B cell (primary cell): ENCODE measurements around the gene PTPRO. TPM values are rescaled to one million over a fixed set of nuclear protein-coding genes. Genes with fewer than 3 reads are reported as not detected.
A peak's percentile ranks its signal among the peaks of the same experiment; 100 is the strongest.

Experiments used
- ATAC-seq: fragments of 200-7000 bp; cut with Tn5 transposase; one replicate; pipeline ENCODE4 v1.10.0; 2021; ENCODE audit warnings: low read depth, mild to moderate bottlenecking, moderate number of reproducible peaks, moderate library complexity
- CTCF ChIA-PET: fragments of 350-600 bp; sonication (Branson Sonifier 250); formaldehyde crosslinking; loops from one replicate; lab custom pipeline; 2021; ENCODE audit warnings: antibody characterized with exemption, inconsistent platforms; lab: Charles Lee
- POLR2A ChIA-PET: fragments of 350-600 bp; sonication (Branson Sonifier 250); formaldehyde crosslinking; loops from one replicate; lab custom pipeline; 2021; ENCODE audit warnings: antibody characterized with exemption; lab: Charles Lee
- DNase-seq: peaks from one replicate; pipeline ENCODE4 v3.0.0; 2013
- H2AFZ ChIP-seq: 2 replicates; pipeline ENCODE4 v1.6.1; 2012; ENCODE audit warnings: mild to moderate bottlenecking, low read depth, low read length; ENCODE audit not compliant: insufficient read depth, poor library complexity, severe bottlenecking
- H3K27ac ChIP-seq, 2 donors: 1 replicate in 1 of 2; 2 replicates in 1 of 2; pipeline ENCODE4 v1.5.1; 2012 to 2013; ENCODE audit warnings: low read length in 2 of 2, mild to moderate bottlenecking in 2 of 2, moderate library complexity in 1 of 2
- H3K27me3 ChIP-seq, 4 experiments: fragments of 200-600 bp in 1 of 4; sonication (generic) in 1 of 4; replicated peaks in 1 of 4; 1 replicate in 2 of 4; 2 replicates in 2 of 4; pipeline versions ENCODE4 v1.6.1 to v1.7.0; 2013 to 2016; ENCODE audit warnings: low read length in 3 of 4, mild to moderate bottlenecking in 2 of 4, mixed read lengths in 1 of 4, moderate library complexity in 1 of 4; ENCODE audit not compliant: insufficient read depth in 4 of 4, control insufficient read depth in 3 of 4; ENCODE audit errors: control extremely low read depth in 1 of 4
- H3K36me3 ChIP-seq, 2 experiments: replicated peaks in 1 of 2; 1 replicate in 1 of 2; 2 replicates in 1 of 2; pipeline versions ENCODE4 v1.6.1 to v1.7.1; 2013; ENCODE audit warnings: low read length in 1 of 2; ENCODE audit not compliant: insufficient read depth in 2 of 2, control insufficient read depth in 1 of 2; ENCODE audit errors: control extremely low read depth in 1 of 2, extremely low read depth in 1 of 2
- H3K4me1 ChIP-seq, 2 donors: fragments of 200-600 bp in 1 of 2; sonication (generic) in 1 of 2; 1 replicate in 1 of 2; 2 replicates in 1 of 2; pipeline versions ENCODE4 v1.5.1 to v1.6.1; 2013 to 2017; ENCODE audit warnings: low read length in 2 of 2; ENCODE audit not compliant: control insufficient read depth in 2 of 2, insufficient read depth in 2 of 2
- H3K4me2 ChIP-seq: replicated peaks from 2 replicates; pipeline ENCODE3; 2012; ENCODE audit warnings: mild to moderate bottlenecking, low read depth, low read length; ENCODE audit not compliant: poor library complexity, severe bottlenecking
- H3K4me3 ChIP-seq, 5 experiments: fragments of 200-600 bp in 1 of 5; sonication (generic) in 1 of 5; 1 replicate in 3 of 5; 2 replicates in 2 of 5; pipeline versions ENCODE4 v1.5.1 to v1.7.0; 2011 to 2016; ENCODE audit warnings: low read length in 4 of 5, mild to moderate bottlenecking in 4 of 5, low read depth in 2 of 5, control low read depth in 1 of 5, moderate library complexity in 1 of 5; ENCODE audit not compliant: insufficient read depth in 1 of 5; ENCODE audit errors: control extremely low read depth in 1 of 5, extremely low read depth in 1 of 5
- H3K79me2 ChIP-seq: fragments of 200-600 bp; sonication (generic); one replicate; pipeline ENCODE4 v1.6.0; 2016; ENCODE audit warnings: low read length; ENCODE audit not compliant: control insufficient read depth, insufficient read depth
- H3K9ac ChIP-seq: fragments of 200-600 bp; sonication (generic); 2 replicates; pipeline ENCODE4 v1.6.1; 2017; ENCODE audit warnings: mild to moderate bottlenecking, low read length, moderate library complexity
- H3K9me3 ChIP-seq, 3 donors: one replicate each; pipeline versions ENCODE4 v1.6.1 to v1.7.1; 2013; ENCODE audit warnings: low read length in 2 of 3; ENCODE audit not compliant: control insufficient read depth in 2 of 3, insufficient read depth in 1 of 3; ENCODE audit errors: control extremely low read depth in 1 of 3
- H4K20me1 ChIP-seq: 2 replicates; pipeline ENCODE4 v1.6.0; 2012; ENCODE audit warnings: mild to moderate bottlenecking, low read length; ENCODE audit not compliant: insufficient read depth, control insufficient read depth, poor library complexity, severe bottlenecking
- H3K27ac Mint-ChIP-seq: one replicate; pipeline ENCODE4 v1.8.0; 2021; ENCODE audit warnings: mixed read lengths
- H3K27me3 Mint-ChIP-seq: one replicate; pipeline ENCODE4 v1.8.0; 2021; ENCODE audit warnings: mixed read lengths
- H3K4me1 Mint-ChIP-seq: one replicate; pipeline ENCODE4 v1.8.0; 2021; ENCODE audit warnings: mixed read lengths
- H3K4me3 Mint-ChIP-seq: one replicate; pipeline ENCODE4 v1.8.0; 2021; ENCODE audit warnings: mixed read lengths
- H3K9me3 Mint-ChIP-seq: one replicate; pipeline ENCODE4 v1.8.0; 2022; ENCODE audit warnings: mixed read lengths; ENCODE audit not compliant: insufficient read depth
- EZH2 ChIP-seq: IDR thresholded peaks from 2 replicates; pipeline ENCODE4 v1.6.1; 2012; ENCODE audit warnings: borderline replicate concordance, low read depth, mild to moderate bottlenecking, moderate library complexity, low read length; ENCODE audit not compliant: insufficient read depth, poor library complexity, severe bottlenecking
- WGBS: methylation state at CpG from one replicate; pipeline ENCODE4 v1.1.5; 2013; ENCODE audit warnings: missing lambda C conversion rate; ENCODE audit not compliant: insufficient coverage; 5-methylcytosine and 5-hydroxymethylcytosine counted together
- intact Hi-C: fragments of 100-400 bp; cut with micrococcal nuclease; formaldehyde crosslinking; loops from one replicate; pipeline ENCODE4 v1.10.0; 2022
- polyA plus RNA-seq: library from polyadenylated mRNA; depleted of rRNA; stranded (reverse); fragments of >200 nt; gene quantifications from 2 replicates; pipeline ENCODE4 v1.2.3, GENCODE V29; 2012
- total RNA-seq, 2 donors: library from RNA; stranded (reverse); fragments of 120-200 nt in 1 of 2; gene quantifications; 1 replicate in 1 of 2; 2 replicates in 1 of 2; pipeline versions ENCODE4 v1.2.3 to v1.2.4, GENCODE V29; 2013 to 2022
- TF ChIP-seq, protein P1 (sequence below): fragments of 200-600 bp; IDR thresholded peaks from one replicate; pipeline ENCODE4 v1.8.0; 2022; ENCODE audit warnings: antibody characterized with exemption, mild to moderate bottlenecking

PTPRO gene
- total and polyA plus RNA-seq, 2 donors (not counting 1 experiment from before 2014, with no cell fraction given): 23.1 to 23.6 TPM

- no peaks in the 10 kb centered on the region for H3K27me3 Mint-ChIP-seq
- peaks cover 17% of the 10 kb centered on the region for H3K79me2 ChIP-seq
- ATAC-seq: no peak
- DNase-seq: no peak
- H3K27me3 ChIP-seq: no peaks in the 10 kb centered on the region
- H3K4me1 ChIP-seq: peaks cover 23 to 32% of the 10 kb centered on the region in 2 donors
- H2AFZ ChIP-seq: peak overlapping the region; percentile 27
- WGBS: no CpG with 5 or more reads among the region's 3 CpGs
- CTCF ChIA-PET: interaction anchor here (1.3 to 13.7 kb wide), 2 partner anchors 11 to 41 kb away, joined by 6 to 141 read pairs; no protein-coding TSS in a partner anchor
- peaks cover 37% of the 10 kb centered on the region for H3K4me1 Mint-ChIP-seq
- no peak overlapping the region for H3K27ac ChIP-seq
- H3K9me3 Mint-ChIP-seq: no peaks in the 10 kb centered on the region
- no peak overlapping the region for H3K4me3 Mint-ChIP-seq
- no peaks in the 10 kb centered on the region for H4K20me1 ChIP-seq
- no peaks in the 10 kb centered on the region for H3K9me3 ChIP-seq
- no peak overlapping the region for H3K4me2 ChIP-seq
- intact Hi-C loops: no loop called here
- POLR2A ChIA-PET: no interaction called here
- no peak overlapping the region for H3K27ac Mint-ChIP-seq
- no peaks in the 10 kb centered on the region for H3K36me3 ChIP-seq
- TF ChIP-seq, protein P1, sequence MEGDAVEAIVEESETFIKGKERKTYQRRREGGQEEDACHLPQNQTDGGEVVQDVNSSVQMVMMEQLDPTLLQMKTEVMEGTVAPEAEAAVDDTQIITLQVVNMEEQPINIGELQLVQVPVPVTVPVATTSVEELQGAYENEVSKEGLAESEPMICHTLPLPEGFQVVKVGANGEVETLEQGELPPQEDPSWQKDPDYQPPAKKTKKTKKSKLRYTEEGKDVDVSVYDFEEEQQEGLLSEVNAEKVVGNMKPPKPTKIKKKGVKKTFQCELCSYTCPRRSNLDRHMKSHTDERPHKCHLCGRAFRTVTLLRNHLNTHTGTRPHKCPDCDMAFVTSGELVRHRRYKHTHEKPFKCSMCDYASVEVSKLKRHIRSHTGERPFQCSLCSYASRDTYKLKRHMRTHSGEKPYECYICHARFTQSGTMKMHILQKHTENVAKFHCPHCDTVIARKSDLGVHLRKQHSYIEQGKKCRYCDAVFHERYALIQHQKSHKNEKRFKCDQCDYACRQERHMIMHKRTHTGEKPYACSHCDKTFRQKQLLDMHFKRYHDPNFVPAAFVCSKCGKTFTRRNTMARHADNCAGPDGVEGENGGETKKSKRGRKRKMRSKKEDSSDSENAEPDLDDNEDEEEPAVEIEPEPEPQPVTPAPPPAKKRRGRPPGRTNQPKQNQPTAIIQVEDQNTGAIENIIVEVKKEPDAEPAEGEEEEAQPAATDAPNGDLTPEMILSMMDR: no peak
- no peak for TF ChIP-seq EZH2
- H3K9ac ChIP-seq: no peak overlapping the region
- no peak overlapping the region for H3K4me3 ChIP-seq
Observed at GRCh38 chr12:15543347-15543746, 221.0 kb downstream of the PTPRO start.

DNA sequence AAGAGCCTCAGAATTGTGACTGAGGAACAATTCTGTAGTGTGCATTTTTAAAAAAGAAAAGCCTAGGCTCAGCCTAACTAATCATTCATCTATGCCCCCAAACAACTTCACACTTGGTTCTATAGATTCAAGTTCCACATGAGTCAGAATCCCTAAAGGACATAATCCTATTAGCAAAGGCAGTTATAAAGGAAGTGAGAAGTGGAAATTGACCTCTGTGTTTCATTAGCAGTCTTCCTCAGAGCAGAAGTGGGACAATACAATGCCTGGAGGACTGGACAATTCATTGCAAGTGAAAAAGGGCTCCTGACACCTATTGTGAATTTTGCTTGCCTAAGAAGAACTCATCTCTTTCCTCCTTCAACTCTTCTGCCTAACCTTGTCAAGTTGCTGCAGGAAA lies 222.3 kb downstream of the PTPRO start:
- peaks cover 0 to 1% (median 0%) of the 10 kb centered on the region in 3 donors for H3K9me3 ChIP-seq
- Mint-ChIP-seq H3K4me3 (peak overlapping the region; percentile 65), H3K4me1 (peaks cover 46% of the 10 kb centered on the region), H3K9me3 (no peaks in the 10 kb centered on the region), H3K27me3 (no peaks in the 10 kb centered on the region), H3K27ac (peak overlapping the region; percentile 85)
- H3K4me2 ChIP-seq: peak overlapping the region; percentile 7
- TF ChIP-seq, protein P1: no peak
- TF ChIP-seq EZH2: no peak
- DNase-seq (no peak), ATAC-seq (no peak)
- no peak overlapping the region for H3K9ac ChIP-seq
- H3K4me3 ChIP-seq: no peak overlapping the region
- H3K36me3 ChIP-seq: peaks cover 3 to 10% of the 10 kb centered on the region in 2 experiments
- peak overlapping the region in 1 of 2 donors; percentile 99 for H3K27ac ChIP-seq
- peaks cover 29% of the 10 kb centered on the region for H3K79me2 ChIP-seq
- H3K27me3 ChIP-seq: no peaks in the 10 kb centered on the region
- H4K20me1 ChIP-seq: no peaks in the 10 kb centered on the region
- H2AFZ ChIP-seq: peak overlapping the region; percentile 71
- ChIA-PET POLR2A (interaction anchor here (0.7 to 2.2 kb wide), 2 partner anchors 10 to 774 kb away, joined by 9 read pairs; a partner anchor contains a TSS), CTCF (interaction anchor here (1.6 to 13.7 kb wide), 5 partner anchors 12 to 43 kb away, joined by 6 to 141 read pairs (median 66); no protein-coding TSS in a partner anchor)
- intact Hi-C loops: no loop called here
- peaks cover 23 to 37% of the 10 kb centered on the region in 2 donors for H3K4me1 ChIP-seq
